Glutamatergic neuron (in vitro differentiated cells): ENCODE results near the gene PPP5C. TPM values are rescaled to one million over a fixed set of nuclear protein-coding genes. Genes with fewer than 3 reads are reported as not detected.

Source experiments
- DNase-seq: peaks from one replicate; pipeline ENCODE4 v3.0.0; 2022
- H3K27ac Mint-ChIP-seq: one replicate; pipeline ENCODE4 v1.8.0; 2020; ENCODE audit warnings: mild to moderate bottlenecking, mixed read lengths, inconsistent platforms; ENCODE audit not compliant: unreplicated experiment
- H3K27me3 Mint-ChIP-seq: one replicate; pipeline ENCODE4 v1.8.0; 2020; ENCODE audit warnings: mild to moderate bottlenecking, moderate library complexity, mixed read lengths, inconsistent platforms; ENCODE audit not compliant: unreplicated experiment
- H3K36me3 Mint-ChIP-seq: one replicate; pipeline ENCODE4 v1.8.0; 2020; ENCODE audit warnings: mild to moderate bottlenecking, mixed read lengths, inconsistent platforms; ENCODE audit not compliant: unreplicated experiment
- H3K4me1 Mint-ChIP-seq: one replicate; pipeline ENCODE4 v1.8.0; 2020; ENCODE audit warnings: mild to moderate bottlenecking, low read depth, mixed read lengths, inconsistent platforms; ENCODE audit not compliant: unreplicated experiment
- H3K4me3 Mint-ChIP-seq: one replicate; pipeline ENCODE4 v1.8.0; 2020; ENCODE audit warnings: mild to moderate bottlenecking, mixed read lengths, inconsistent platforms; ENCODE audit not compliant: unreplicated experiment
- H3K9me3 Mint-ChIP-seq: one replicate; pipeline ENCODE4 v1.8.0; 2020; ENCODE audit warnings: mild to moderate bottlenecking, moderate library complexity, mixed read lengths, inconsistent platforms; ENCODE audit not compliant: unreplicated experiment
- total RNA-seq: library from RNA; stranded (reverse); fragmentation: NEBNext Ultra II Directional; extraction: Animal tissue kit (Norgen Biotek cat#: 25700); gene quantifications from one replicate; pipeline ENCODE4 v1.2.1, GENCODE V29; 2021; ENCODE audit not compliant: unreplicated experiment
- TF ChIP-seq, protein P1 (sequence below): fragments of 200-600 bp; sonication (generic); IDR thresholded peaks from one replicate; pipeline ENCODE4 v1.5.0; 2021; ENCODE audit not compliant: partially characterized antibody, unreplicated experiment

PPP5C gene
- total RNA-seq, 1 donor from 2014 or later = 85.8 TPM

DNA sequence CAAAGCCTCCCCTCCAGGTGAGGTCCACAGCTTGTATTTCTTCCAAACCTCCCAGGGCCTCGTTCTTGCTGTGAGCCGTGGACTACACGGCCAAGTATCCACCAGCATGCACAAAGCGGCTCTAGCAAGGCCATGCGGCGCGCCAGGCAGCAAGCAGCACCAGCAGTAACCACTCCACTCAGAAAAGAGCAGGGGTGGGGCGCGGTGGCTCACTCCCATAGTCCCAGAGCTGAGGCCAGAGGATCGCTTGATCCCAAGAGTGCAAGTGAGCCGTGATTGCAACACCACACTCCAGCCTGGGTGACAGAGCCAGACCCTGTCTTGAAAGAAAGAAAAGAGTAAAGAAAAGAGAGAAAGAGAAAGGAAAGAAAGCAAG lies 61.8 kb downstream of the PPP5C start:
- DNase-seq = peak; percentile 58
- Mint-ChIP-seq H3K9me3 (peaks cover 2% of the 10 kb centered on the region), H3K36me3 (no peaks in the 10 kb centered on the region), H3K4me3 (peak overlapping the region; percentile 75), H3K27me3 (peaks cover 10% of the 10 kb centered on the region), H3K4me1 (peaks cover 23% of the 10 kb centered on the region), H3K27ac (peak overlapping the region; percentile 90)
- TF ChIP-seq, protein P1, sequence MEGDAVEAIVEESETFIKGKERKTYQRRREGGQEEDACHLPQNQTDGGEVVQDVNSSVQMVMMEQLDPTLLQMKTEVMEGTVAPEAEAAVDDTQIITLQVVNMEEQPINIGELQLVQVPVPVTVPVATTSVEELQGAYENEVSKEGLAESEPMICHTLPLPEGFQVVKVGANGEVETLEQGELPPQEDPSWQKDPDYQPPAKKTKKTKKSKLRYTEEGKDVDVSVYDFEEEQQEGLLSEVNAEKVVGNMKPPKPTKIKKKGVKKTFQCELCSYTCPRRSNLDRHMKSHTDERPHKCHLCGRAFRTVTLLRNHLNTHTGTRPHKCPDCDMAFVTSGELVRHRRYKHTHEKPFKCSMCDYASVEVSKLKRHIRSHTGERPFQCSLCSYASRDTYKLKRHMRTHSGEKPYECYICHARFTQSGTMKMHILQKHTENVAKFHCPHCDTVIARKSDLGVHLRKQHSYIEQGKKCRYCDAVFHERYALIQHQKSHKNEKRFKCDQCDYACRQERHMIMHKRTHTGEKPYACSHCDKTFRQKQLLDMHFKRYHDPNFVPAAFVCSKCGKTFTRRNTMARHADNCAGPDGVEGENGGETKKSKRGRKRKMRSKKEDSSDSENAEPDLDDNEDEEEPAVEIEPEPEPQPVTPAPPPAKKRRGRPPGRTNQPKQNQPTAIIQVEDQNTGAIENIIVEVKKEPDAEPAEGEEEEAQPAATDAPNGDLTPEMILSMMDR = no peak

DNA sequence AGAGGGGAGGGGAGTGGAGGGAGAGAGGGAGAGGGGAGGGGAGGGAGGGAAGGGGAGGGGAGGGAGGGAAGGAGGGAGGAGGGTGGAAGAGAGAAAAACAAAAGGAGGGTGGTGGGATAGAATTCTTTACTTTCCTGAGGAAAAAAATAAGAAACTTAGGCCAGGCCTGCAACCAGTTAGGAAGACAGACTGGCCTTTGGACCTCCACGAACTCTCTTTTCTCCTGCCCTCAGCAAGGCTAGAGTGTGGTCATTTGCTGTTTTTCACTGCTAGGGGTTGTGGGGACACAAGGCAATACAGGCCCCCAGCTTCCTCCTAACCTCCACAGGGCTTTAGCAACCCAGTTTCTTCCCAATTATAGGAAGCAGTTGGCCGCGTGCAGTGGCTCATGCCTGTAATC lies 62.3 kb downstream of the PPP5C start:
- Mint-ChIP-seq H3K27me3 (peaks cover 9% of the 10 kb centered on the region), H3K36me3 (no peaks in the 10 kb centered on the region), H3K4me1 (peaks cover 19% of the 10 kb centered on the region), H3K4me3 (no peak overlapping the region), H3K27ac (no peak overlapping the region), H3K9me3 (peaks cover 5% of the 10 kb centered on the region)
- DNase-seq = no peak
- TF ChIP-seq, protein P1 = no peak

DNA sequence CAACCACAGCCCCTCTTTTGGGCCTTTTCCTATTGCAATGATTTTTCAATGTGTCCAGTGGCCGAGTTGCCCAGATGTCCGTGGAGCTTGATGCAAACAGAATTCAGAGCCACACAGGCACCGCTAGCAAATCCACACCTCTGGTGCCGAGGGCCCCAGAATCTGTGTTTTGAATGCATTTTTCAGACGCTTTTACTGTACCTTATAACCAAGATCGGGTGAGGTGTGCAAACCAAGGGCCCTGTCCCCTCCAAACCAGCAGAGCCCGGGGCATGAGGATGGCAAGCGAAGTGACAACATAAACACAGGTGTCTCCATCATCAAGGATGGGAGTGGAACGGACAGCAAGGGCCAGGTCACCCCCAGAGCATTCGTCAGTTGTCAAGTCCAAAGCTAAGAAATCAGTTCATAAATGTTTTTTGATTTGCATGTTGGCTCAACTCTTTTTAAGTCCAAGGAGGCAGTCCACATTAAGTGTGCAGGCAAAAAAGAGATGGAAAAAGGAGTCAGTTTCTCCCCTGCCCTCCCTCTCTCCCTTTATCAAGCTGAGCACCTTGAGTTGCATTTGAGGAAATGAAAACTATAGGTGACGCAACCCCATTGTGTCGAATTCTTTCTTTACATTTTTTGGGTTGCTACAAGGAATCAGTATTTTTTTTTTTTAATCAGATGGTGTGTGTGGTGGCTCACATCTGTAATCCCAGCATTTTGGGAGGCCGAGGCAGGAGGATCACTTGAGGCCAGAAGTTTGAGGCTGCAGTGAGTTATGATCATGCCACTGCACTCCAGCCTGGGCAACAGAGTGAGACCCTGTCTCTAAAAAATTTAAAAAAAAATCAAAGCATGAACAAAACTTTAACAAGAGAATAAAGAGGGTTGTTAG lies 63.6 kb downstream of the PPP5C start:
- no peak for DNase-seq
- H3K27ac Mint-ChIP-seq = peak overlapping the region; percentile 52
- no peaks in the 10 kb centered on the region for H3K36me3 Mint-ChIP-seq
- peaks cover 6% of the 10 kb centered on the region for H3K27me3 Mint-ChIP-seq
- H3K9me3 Mint-ChIP-seq = peaks cover 7% of the 10 kb centered on the region
- peak overlapping the region; percentile 49 for H3K4me3 Mint-ChIP-seq
- TF ChIP-seq, protein P1 = no peak
- H3K4me1 Mint-ChIP-seq = peaks cover 16% of the 10 kb centered on the region

DNA sequence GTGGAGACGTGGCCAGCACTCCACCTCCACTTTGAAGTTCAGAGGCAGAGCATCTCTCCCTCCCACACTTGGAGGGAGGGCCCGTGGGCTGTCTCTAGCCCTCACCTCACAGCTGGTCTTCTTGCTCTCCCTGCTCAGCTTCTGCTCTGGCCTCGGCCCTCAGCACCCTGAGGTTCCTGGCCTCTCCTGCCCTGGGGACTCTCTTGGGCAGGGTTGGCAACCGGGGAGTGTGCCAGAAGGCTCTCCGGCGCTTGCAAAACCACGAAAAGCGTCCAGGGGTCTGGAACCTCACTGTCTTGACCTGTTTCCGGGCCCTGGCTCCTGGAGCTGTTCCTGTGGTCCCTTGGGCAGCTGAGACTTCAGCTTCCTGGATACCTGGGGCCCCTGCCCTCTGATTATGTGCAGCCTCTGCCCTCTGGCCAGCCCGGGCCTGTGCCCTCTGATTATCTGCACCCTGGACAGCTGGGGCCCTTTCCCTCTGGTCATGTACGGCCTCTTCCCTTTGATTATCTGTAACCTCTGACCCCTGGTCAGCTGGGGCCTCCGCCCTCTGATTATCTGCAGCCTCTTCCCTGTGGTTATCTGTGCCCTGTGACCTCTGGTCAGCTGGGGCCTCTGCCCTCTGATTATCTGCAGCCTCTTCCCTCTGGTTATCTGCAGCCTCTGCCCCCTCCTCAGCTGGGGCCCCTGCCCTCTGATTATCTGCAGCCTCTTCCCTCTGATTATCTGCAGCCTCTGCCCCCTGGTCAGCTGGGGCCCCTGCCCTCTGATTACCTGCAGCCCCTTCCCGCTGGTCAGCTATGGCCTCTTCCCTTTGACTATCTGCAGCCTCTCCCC lies 64.4 kb downstream of the PPP5C start:
- Mint-ChIP-seq H3K27me3 (peaks cover 6% of the 10 kb centered on the region), H3K9me3 (peaks cover 5% of the 10 kb centered on the region), H3K4me1 (peaks cover 16% of the 10 kb centered on the region), H3K4me3 (peak overlapping the region; percentile 57), H3K36me3 (no peaks in the 10 kb centered on the region), H3K27ac (no peak overlapping the region)
- TF ChIP-seq, protein P1 = no peak
- DNase-seq = no peak
